H54 (cell line): ENCODE measurements around the gene HSD17B3.
"Not testable (repeated sequence)": the region's sequence is repeated elsewhere in the genome, so short reads cannot be mapped to it uniquely, and the experiment has no call there.

Experiments used
- DNase-seq: peaks from one replicate; pipeline ENCODE4 v3.0.0; 2011; ENCODE audit warnings: low spot score, mixed read lengths; ENCODE audit not compliant: insufficient read length
- FAIRE-seq: peaks from 3 replicates; lab custom pipeline; 2011; peaks lifted over from hg19 to GRCh38; lab: Jason Lieb, UNC
- POLR2A ChIP-seq: IDR thresholded peaks from 2 replicates; pipeline ENCODE4 v1.6.1; 2011; ENCODE audit warnings: low read depth, mild to moderate bottlenecking, low read length

The HSD17B3 gene

GRCh38 chr9:96321515-96321914 is 19.5 kb upstream of the HSD17B3 start:
- DNase-seq (no peak), FAIRE-seq (no peak)
- TF ChIP-seq POLR2A = no peak

GRCh38 chr9:96320749-96321280 is 18.8 kb upstream of the HSD17B3 start:
- DNase-seq (no peak), FAIRE-seq (no peak)
- no peak for TF ChIP-seq POLR2A

GRCh38 chr9:96318921-96319565 is 17.1 kb upstream of the HSD17B3 start:
- FAIRE-seq (no peak), DNase-seq (no peak)
- no peak for TF ChIP-seq POLR2A

GRCh38 chr9:96317335-96317980 is 15.5 kb upstream of the HSD17B3 start:
- FAIRE-seq (peak; percentile 43), DNase-seq (peak; percentile 87)
- TF ChIP-seq POLR2A = no peak

GRCh38 chr9:96309850-96310249 is 7.9 kb upstream of the HSD17B3 start:
- FAIRE-seq (no peak), DNase-seq (no peak)
- no peak for TF ChIP-seq POLR2A

GRCh38 chr9:96306958-96307357 is 5.0 kb upstream of the HSD17B3 start:
- FAIRE-seq, DNase-seq: not testable (repeated sequence)

GRCh38 chr9:96305171-96305570 is 3.2 kb upstream of the HSD17B3 start:
- FAIRE-seq = no peak
- no peak for DNase-seq
- TF ChIP-seq POLR2A = no peak

GRCh38 chr9:96304230-96304629 is 2.3 kb upstream of the HSD17B3 start:
- no peak for FAIRE-seq
- DNase-seq = no peak
- TF ChIP-seq POLR2A = no peak

GRCh38 chr9:96299823-96300222 is 2.2 kb downstream of the HSD17B3 start:
- FAIRE-seq (peak; percentile 86), DNase-seq (peak; percentile 29)
- no peak for TF ChIP-seq POLR2A

- no peak for DNase-seq
- no peak for FAIRE-seq
- TF ChIP-seq POLR2A = no peak
Measured at GRCh38 chr9:96294159-96294545, 7.8 kb downstream of the HSD17B3 start.

GRCh38 chr9:96293498-96294158 is 8.3 kb downstream of the HSD17B3 start:
- peak; percentile 36 for FAIRE-seq
- DNase-seq = no peak
- TF ChIP-seq POLR2A = no peak

- FAIRE-seq (no peak), DNase-seq (no peak)
- TF ChIP-seq POLR2A = no peak
Measured at GRCh38 chr9:96289392-96289791, 12.6 kb downstream of the HSD17B3 start.

GRCh38 chr9:96281641-96282040 is 20.3 kb downstream of the HSD17B3 start:
- FAIRE-seq (no peak), DNase-seq (no peak)
- no peak for TF ChIP-seq POLR2A

- TF ChIP-seq POLR2A = no peak
- peak; percentile 27 for FAIRE-seq
- no peak for DNase-seq
Measured at GRCh38 chr9:96279932-96280331, 22.0 kb downstream of the HSD17B3 start.
